Esophagus muscularis mucosa (tissue), 4 donors: ENCODE results near the gene TIGD3. TPM values are rescaled to one million over a fixed set of nuclear protein-coding genes. Genes with fewer than 3 reads are reported as not detected.

ENCODE experiments used
- DNase-seq: peaks from one replicate; pipeline ENCODE4 v3.0.0-alpha.2; 2017; ENCODE audit errors: extremely low spot score
- H3K27ac ChIP-seq, 4 donors: fragments of 200-600 bp; sonication (generic); replicated peaks in 1 of 4; 1 replicate in 3 of 4; 2 replicates in 1 of 4; pipeline ENCODE4 v1.5.1; 2016 to 2019; ENCODE audit warnings: mild to moderate bottlenecking in 1 of 4
- H3K27me3 ChIP-seq, 4 donors: fragments of 200-600 bp; sonication (generic); one replicate each; pipeline versions ENCODE4 v1.5.1 to v1.6.0; 2016 to 2019
- H3K36me3 ChIP-seq, 4 donors: fragments of 200-600 bp; sonication (generic); one replicate each; pipeline ENCODE4 v1.5.1; 2016 to 2019
- H3K4me1 ChIP-seq, 4 donors: fragments of 200-600 bp; sonication (generic); one replicate each; pipeline ENCODE4 v1.5.1; 2016 to 2019
- H3K4me3 ChIP-seq, 4 donors: fragments of 200-600 bp; sonication (generic); 1 replicate in 2 of 4; 2 replicates in 2 of 4; pipeline ENCODE4 v1.5.1; 2016 to 2019; ENCODE audit warnings: mild to moderate bottlenecking in 4 of 4, moderate library complexity in 1 of 4
- H3K9me3 ChIP-seq, 4 donors: fragments of 200-600 bp; sonication (generic); 1 replicate in 3 of 4; 2 replicates in 1 of 4; pipeline ENCODE4 v1.5.1; 2016 to 2019
- CTCF ChIP-seq, 3 experiments: fragments of 200-600 bp in 2 of 3; fragments of 450-650 bp in 1 of 3; sonication (generic) in 2 of 3; IDR thresholded peaks; one replicate each; pipeline ENCODE4 v1.5.1; 2017 to 2019; ENCODE audit warnings: antibody characterized with exemption in 3 of 3, mild to moderate bottlenecking in 2 of 3, moderate library complexity in 1 of 3
- EP300 ChIP-seq: sonication (generic); formaldehyde crosslinking; IDR thresholded peaks from one replicate; pipeline ENCODE4 v1.6.1; 2017; ENCODE audit warnings: antibody characterized with exemption
- POLR2A ChIP-seq: fragments of 450-650 bp; IDR thresholded peaks from one replicate; pipeline ENCODE4 v1.6.1; 2017; ENCODE audit warnings: antibody characterized with exemption, moderate library complexity, mild to moderate bottlenecking, low read depth
- POLR2AphosphoS5 ChIP-seq, 2 donors: sonication (generic); formaldehyde crosslinking; IDR thresholded peaks; one replicate each; pipeline ENCODE4 v1.6.1; 2017; ENCODE audit warnings: antibody characterized with exemption in 2 of 2
- WGBS: methylation state at CpG from one replicate; pipeline ENCODE4 v1.1.5; 2018; 5-methylcytosine and 5-hydroxymethylcytosine counted together
- intact Hi-C: fragments of 100-400 bp; cut with DNase I; formaldehyde crosslinking; loops from one replicate; pipeline ENCODE4 v1.15.1; 2023
- total RNA-seq, 4 donors: library from RNA; depleted of rRNA; stranded (reverse); fragments of >200 nt; gene quantifications; one replicate each; pipeline versions ENCODE4 v1.1.0 to v1.2.1, GENCODE V29; 2016

TIGD3 gene
- under 1 TPM in 1 of 4 donors, not detected in 3; 0.19 TPM for total RNA-seq

- intact Hi-C loops = no loop called here
- peaks cover 27 to 30% (median 27%) of the 10 kb centered on the region in 4 donors for H3K4me1 ChIP-seq
- TF ChIP-seq POLR2A (no peak), CTCF (IDR thresholded peaks at IDR 0.05) (peak in 1 of 3 experiments; percentile 11), POLR2AphosphoS5 (IDR thresholded peaks at IDR 0.05) (peak; percentile 67 to 71), EP300 (no peak)
- H3K27me3 ChIP-seq = peaks cover 0 to 9% (median 0%) of the 10 kb centered on the region in 4 donors
- H3K9me3 ChIP-seq = no peaks in the 10 kb centered on the region
- 0% methylated on average over 6 of the region's 79 CpGs for WGBS
- peak; percentile 99 for DNase-seq
- peak within 1 kb of the TSS; percentile 69 to 87 (median 78) for H3K4me3 ChIP-seq
- H3K36me3 ChIP-seq = peaks cover 29 to 33% (median 32%) of the 10 kb centered on the region in 4 donors
- H3K27ac ChIP-seq = peak within 1 kb of the TSS; percentile 71 to 83 (median 78)
Observed at GRCh38 chr11:65354265-65355012, at the start of gene TIGD3. TIGD3 (plus strand) TSS chr11:65354751; CDS start chr11:65355809, 1,058 bp downstream.

- Histone ChIP-seq H3K27me3 (no peaks in the 10 kb centered on the region), H3K4me1 (peaks cover 43 to 72% (median 67%) of the 10 kb centered on the region in 4 donors), H3K36me3 (peaks cover 0 to 3% (median 0%) of the 10 kb centered on the region in 4 donors), H3K9me3 (no peaks in the 10 kb centered on the region), H3K27ac (peak overlapping the region; percentile 59 to 68 (median 65)), H3K4me3 (no peak overlapping the region)
- DNase-seq = no peak
- 66% methylated on average over 17 of the region's 17 CpGs for WGBS
- TF ChIP-seq POLR2AphosphoS5 (IDR thresholded peaks at IDR 0.05) (peak; percentile 33 to 64), EP300 (no peak)
- intact Hi-C loops = no loop called here
Observed at GRCh38 chr11:65305501-65306268, 48.9 kb upstream of the TIGD3 start.

- Histone ChIP-seq H3K27me3 (no peaks in the 10 kb centered on the region), H3K4me1 (peaks cover 36 to 76% (median 69%) of the 10 kb centered on the region in 4 donors), H3K27ac (peak overlapping the region in 2 of 4 donors; percentile 22 to 51), H3K36me3 (peaks cover 0 to 3% (median 0%) of the 10 kb centered on the region in 4 donors), H3K9me3 (no peaks in the 10 kb centered on the region), H3K4me3 (no peak overlapping the region)
- TF ChIP-seq CTCF (IDR thresholded peaks at IDR 0.05) = no peak
- TF ChIP-seq POLR2A = no peak
- TF ChIP-seq EP300 = no peak
- TF ChIP-seq POLR2AphosphoS5 (IDR thresholded peaks at IDR 0.05) = no peak
- intact Hi-C loops = no loop called here
- DNase-seq = no peak
- WGBS = 87% methylated on average over 6 of the region's 6 CpGs
Observed at GRCh38 chr11:65307298-65308229, 47.0 kb upstream of the TIGD3 start.

GRCh38 chr11:65308281-65308891 lies 46.2 kb upstream of the TIGD3 start:
- Histone ChIP-seq H3K27ac (peak overlapping the region; percentile 7 to 51 (median 31)), H3K36me3 (peaks cover 0 to 3% (median 0%) of the 10 kb centered on the region in 4 donors), H3K4me3 (no peak overlapping the region), H3K27me3 (no peaks in the 10 kb centered on the region), H3K9me3 (no peaks in the 10 kb centered on the region), H3K4me1 (peaks cover 38 to 81% (median 75%) of the 10 kb centered on the region in 4 donors)
- TF ChIP-seq EP300 = no peak
- TF ChIP-seq POLR2AphosphoS5 (IDR thresholded peaks at IDR 0.05) = no peak
- TF ChIP-seq POLR2A = no peak
- no peak for TF ChIP-seq CTCF (IDR thresholded peaks at IDR 0.05)
- intact Hi-C loops = no loop called here
- DNase-seq = no peak
- 44% methylated on average over 7 of the region's 7 CpGs for WGBS
